Uterus (tissue), 2 donors: ENCODE results near the gene USP53.
"Not testable (repeated sequence)": the region's sequence is repeated elsewhere in the genome, so short reads cannot be mapped to it uniquely, and the experiment has no call there.

Source experiments
- POLR2A ChIP-seq, 2 donors: fragments of 450-650 bp; IDR thresholded peaks; one replicate each; pipeline ENCODE4 v1.6.1; 2016; ENCODE audit warnings: antibody characterized with exemption in 2 of 2, mild to moderate bottlenecking in 1 of 2, moderate library complexity in 1 of 2
- TF ChIP-seq, protein P1 (sequence below), 4 experiments: fragments of 200-600 bp in 2 of 4; fragments of 450-650 bp in 2 of 4; sonication (generic) in 2 of 4; IDR thresholded peaks; one replicate each; pipeline ENCODE4 v1.5.1; 2016 to 2019; ENCODE audit warnings: antibody characterized with exemption in 4 of 4, mild to moderate bottlenecking in 2 of 4, moderate library complexity in 1 of 4

DNA sequence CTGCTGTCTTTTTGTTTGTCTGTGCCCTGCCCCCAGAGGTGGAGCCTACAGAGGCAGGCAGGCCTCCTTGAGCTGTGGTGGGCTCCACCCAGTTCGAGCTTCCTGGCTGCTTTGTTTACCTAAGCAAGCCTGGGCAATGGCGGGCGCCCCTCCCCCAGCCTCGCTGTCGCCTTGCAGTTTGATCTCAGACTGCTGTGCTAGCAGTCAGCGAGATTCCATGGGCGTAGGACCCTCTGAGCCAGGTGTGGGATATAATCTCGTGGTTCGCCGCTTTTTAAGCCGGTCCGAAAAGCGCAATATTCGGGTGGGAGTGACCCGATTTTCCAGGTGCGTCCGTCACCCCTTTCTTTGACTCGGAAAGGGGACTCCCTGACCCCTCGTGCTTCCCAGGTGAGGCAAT, 67.0 kb downstream of the USP53 start:
- TF ChIP-seq, protein P1, sequence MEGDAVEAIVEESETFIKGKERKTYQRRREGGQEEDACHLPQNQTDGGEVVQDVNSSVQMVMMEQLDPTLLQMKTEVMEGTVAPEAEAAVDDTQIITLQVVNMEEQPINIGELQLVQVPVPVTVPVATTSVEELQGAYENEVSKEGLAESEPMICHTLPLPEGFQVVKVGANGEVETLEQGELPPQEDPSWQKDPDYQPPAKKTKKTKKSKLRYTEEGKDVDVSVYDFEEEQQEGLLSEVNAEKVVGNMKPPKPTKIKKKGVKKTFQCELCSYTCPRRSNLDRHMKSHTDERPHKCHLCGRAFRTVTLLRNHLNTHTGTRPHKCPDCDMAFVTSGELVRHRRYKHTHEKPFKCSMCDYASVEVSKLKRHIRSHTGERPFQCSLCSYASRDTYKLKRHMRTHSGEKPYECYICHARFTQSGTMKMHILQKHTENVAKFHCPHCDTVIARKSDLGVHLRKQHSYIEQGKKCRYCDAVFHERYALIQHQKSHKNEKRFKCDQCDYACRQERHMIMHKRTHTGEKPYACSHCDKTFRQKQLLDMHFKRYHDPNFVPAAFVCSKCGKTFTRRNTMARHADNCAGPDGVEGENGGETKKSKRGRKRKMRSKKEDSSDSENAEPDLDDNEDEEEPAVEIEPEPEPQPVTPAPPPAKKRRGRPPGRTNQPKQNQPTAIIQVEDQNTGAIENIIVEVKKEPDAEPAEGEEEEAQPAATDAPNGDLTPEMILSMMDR (IDR thresholded peaks at IDR 0.05): not testable (repeated sequence)
- TF ChIP-seq POLR2A (IDR thresholded peaks at IDR 0.05): not testable (repeated sequence)
